ENCODE data around the gene XXYLT1. TPM values are rescaled to one million over a fixed set of nuclear protein-coding genes. Genes with fewer than 3 reads are reported as not detected.

The XXYLT1 gene
- total RNA-seq, 1 donor from 2014 or later: 7.6 TPM

DNA sequence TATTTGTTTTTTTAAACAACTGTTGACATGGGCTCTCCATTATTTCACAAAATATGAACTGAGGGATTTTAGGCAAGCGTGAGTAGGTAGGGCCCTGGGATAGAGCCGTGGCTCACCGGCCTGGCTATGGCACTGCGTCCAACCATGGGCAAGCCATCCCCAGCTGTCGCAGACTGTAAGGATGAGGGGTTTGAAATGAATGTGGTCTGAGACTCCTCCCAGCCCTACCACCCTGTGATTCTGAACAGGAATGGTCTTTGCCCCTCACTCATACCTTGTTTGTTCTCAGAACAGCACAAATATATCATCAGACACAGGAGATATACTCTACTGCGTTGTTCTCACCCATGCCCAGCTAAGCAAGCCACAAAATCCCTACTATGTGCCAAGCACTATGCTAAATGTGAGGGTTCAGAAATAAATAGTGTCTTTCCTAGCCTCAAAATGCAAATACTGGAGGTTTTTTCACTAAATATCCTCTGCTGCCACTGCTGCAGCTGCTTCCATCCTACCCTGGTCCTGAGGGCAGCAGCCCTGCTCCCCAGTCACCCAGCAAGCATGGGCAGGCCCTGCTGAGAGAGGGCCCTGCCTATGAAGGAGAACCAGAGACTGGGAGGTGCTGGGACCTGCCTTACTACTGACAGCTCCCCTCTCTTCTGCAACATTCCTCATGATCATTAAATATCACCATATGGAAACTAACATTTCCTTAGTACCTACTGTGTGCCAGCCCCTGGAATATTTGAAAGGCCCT is 102.8 kb downstream of the XXYLT1 start:
- intact Hi-C loops (cut with micrococcal nuclease): no loop called here
- no peaks in the 10 kb centered on the region for H3K36me3 Mint-ChIP-seq (ENCODE audit: low read depth)
- H3K9me3 Mint-ChIP-seq: no peaks in the 10 kb centered on the region
- no peak for DNase-seq
- ChIA-PET POLR2A (no interaction called here), CTCF (no interaction called here)
- TF ChIP-seq, protein P1, sequence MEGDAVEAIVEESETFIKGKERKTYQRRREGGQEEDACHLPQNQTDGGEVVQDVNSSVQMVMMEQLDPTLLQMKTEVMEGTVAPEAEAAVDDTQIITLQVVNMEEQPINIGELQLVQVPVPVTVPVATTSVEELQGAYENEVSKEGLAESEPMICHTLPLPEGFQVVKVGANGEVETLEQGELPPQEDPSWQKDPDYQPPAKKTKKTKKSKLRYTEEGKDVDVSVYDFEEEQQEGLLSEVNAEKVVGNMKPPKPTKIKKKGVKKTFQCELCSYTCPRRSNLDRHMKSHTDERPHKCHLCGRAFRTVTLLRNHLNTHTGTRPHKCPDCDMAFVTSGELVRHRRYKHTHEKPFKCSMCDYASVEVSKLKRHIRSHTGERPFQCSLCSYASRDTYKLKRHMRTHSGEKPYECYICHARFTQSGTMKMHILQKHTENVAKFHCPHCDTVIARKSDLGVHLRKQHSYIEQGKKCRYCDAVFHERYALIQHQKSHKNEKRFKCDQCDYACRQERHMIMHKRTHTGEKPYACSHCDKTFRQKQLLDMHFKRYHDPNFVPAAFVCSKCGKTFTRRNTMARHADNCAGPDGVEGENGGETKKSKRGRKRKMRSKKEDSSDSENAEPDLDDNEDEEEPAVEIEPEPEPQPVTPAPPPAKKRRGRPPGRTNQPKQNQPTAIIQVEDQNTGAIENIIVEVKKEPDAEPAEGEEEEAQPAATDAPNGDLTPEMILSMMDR (IDR thresholded peaks at IDR 0.05): no peak
- peaks cover 17% of the 10 kb centered on the region for H3K4me1 Mint-ChIP-seq
- ATAC-seq (ENCODE audit: low read depth): no peak
- H3K27me3 Mint-ChIP-seq: peaks cover 2% of the 10 kb centered on the region
- H3K4me3 Mint-ChIP-seq: no peak overlapping the region
- no peak overlapping the region for H3K27ac Mint-ChIP-seq

DNA sequence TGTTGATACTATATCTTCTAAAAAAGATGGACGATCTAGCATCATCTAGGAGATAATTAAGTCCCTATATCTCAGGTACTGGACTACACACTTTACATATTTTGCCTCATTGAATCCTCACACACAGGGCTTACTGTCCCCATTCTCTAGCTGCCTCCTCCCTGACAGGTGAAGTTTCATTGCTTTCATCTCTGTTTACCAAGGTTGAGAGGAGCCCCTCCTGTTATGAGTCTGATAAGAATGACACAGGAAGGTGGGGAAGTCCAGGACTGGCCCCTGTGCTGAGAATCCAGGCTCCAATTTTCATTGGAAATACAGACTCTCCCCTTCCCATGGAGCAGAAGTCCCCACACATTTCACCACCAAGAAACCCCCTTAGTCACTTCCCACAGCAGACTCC is 105.2 kb downstream of the XXYLT1 start:
- ChIA-PET POLR2A (no interaction called here), CTCF (no interaction called here)
- TF ChIP-seq, protein P1 (IDR thresholded peaks at IDR 0.05): no peak
- H3K27ac Mint-ChIP-seq: no peak overlapping the region
- no peaks in the 10 kb centered on the region for H3K9me3 Mint-ChIP-seq
- no peak overlapping the region for H3K4me3 Mint-ChIP-seq
- H3K27me3 Mint-ChIP-seq: no peaks in the 10 kb centered on the region
- intact Hi-C loops (cut with micrococcal nuclease): no loop called here
- no peaks in the 10 kb centered on the region for H3K36me3 Mint-ChIP-seq (ENCODE audit: low read depth)
- DNase-seq (no peak), ATAC-seq (ENCODE audit: low read depth) (no peak)
- peaks cover 26% of the 10 kb centered on the region for H3K4me1 Mint-ChIP-seq

DNA sequence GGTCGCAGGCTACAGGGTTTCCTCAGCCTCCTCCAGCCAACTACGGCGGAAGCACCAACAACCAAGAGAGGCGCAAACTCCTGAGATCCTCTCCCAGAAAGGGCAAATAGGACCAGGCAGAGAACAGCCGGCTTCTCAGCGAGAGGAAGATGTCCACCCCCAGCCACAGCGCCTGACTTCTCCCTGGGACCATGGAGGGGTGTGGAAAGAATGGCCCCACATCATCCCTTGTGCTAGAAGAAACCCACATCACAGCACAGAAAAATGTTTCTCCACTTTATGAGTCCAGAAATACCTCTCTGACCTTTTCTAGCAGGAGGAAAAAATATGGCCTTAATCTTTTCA is 105.7 kb downstream of the XXYLT1 start:
- intact Hi-C loops (cut with micrococcal nuclease): no loop called here
- ChIA-PET CTCF (no interaction called here), POLR2A (no interaction called here)
- Mint-ChIP-seq H3K27me3 (no peaks in the 10 kb centered on the region), H3K27ac (no peak overlapping the region), H3K4me3 (no peak overlapping the region), H3K36me3 (ENCODE audit: low read depth) (no peaks in the 10 kb centered on the region), H3K9me3 (no peaks in the 10 kb centered on the region), H3K4me1 (peaks cover 32% of the 10 kb centered on the region)
- DNase-seq (no peak), ATAC-seq (ENCODE audit: low read depth) (no peak)
- TF ChIP-seq, protein P1 (IDR thresholded peaks at IDR 0.05): no peak

DNA sequence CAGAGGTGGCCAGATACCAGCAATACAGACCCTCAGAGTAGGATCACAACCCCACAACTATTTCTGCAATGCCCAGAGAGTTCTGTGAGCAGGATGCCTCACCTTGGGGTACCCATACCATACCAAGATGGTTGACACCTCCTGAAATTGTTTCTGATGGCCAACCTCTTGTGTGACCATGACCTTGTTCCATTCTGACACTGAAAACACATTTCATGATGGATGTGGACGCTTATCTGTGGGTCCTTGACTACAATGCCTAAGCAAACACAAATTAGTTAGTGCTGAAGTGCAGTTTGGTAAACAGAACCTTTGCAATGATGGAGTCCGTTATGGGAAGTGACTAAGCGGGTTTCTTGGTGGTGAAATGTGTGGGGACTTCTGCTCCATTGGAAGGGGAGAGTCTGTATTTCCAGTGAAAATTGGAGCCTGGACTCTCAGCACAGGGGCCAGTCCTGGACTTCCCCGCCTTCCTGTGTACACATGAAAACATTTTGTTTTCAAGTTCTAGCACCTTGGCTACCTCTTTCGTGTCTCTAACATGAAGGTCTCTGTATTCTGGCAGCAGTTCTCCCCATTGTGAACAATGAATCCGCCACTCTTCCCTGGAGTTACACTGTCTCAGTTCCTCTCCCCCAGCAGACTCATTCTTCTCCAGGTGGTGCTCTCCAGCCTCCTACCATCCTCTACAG is 106.2 kb downstream of the XXYLT1 start:
- H3K36me3 Mint-ChIP-seq (ENCODE audit: low read depth): no peaks in the 10 kb centered on the region
- H3K4me1 Mint-ChIP-seq: peaks cover 37% of the 10 kb centered on the region
- ChIA-PET CTCF (no interaction called here), POLR2A (no interaction called here)
- DNase-seq: no peak
- no peak for ATAC-seq (ENCODE audit: low read depth)
- H3K9me3 Mint-ChIP-seq: no peaks in the 10 kb centered on the region
- intact Hi-C loops (cut with micrococcal nuclease): no loop called here
- no peaks in the 10 kb centered on the region for H3K27me3 Mint-ChIP-seq
- TF ChIP-seq, protein P1 (IDR thresholded peaks at IDR 0.05): no peak
- H3K27ac Mint-ChIP-seq: no peak overlapping the region
- no peak overlapping the region for H3K4me3 Mint-ChIP-seq

DNA sequence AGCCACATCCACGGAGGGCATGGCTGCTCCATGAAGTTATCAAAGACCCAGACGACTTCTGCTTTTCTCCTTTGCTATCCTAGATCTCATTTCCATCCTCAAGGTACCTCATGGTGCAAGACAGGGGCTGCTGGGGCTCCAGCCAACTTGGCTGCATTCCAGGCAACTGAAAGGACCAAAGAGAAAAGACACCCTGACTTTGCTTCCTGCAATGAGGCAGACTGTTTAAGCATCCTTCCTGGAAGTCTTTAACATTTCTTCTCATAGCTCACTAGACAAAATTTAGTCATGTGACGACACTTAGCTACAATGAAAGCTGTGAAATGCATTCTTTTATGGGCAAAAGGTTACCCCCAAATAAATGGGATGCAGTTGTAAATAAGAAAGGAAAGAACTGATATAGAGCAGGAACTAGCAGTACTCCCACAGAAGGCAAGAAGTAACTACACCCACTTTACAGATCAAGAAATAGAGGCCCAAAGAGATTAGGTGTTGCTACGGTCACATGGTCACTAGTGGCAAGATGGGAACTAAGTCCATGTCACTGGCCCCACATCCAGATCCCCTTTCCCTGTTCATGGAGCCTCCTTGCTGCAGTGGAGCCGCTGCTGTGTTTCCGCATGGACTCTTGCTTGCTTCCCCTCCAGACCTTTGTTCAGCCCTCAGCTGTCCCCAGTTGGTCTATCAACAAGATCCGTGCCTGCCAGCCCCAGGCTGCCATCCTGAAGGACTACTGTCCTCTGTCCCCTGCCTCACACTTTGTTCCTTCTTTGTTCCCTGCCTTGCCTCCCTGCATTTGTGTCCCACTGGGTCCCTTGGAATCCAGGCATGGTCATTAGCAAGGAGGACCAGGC is 107.0 kb downstream of the XXYLT1 start:
- no peaks in the 10 kb centered on the region for H3K36me3 Mint-ChIP-seq (ENCODE audit: low read depth)
- H3K27ac Mint-ChIP-seq: no peak overlapping the region
- peaks cover 45% of the 10 kb centered on the region for H3K4me1 Mint-ChIP-seq
- H3K27me3 Mint-ChIP-seq: no peaks in the 10 kb centered on the region
- no peaks in the 10 kb centered on the region for H3K9me3 Mint-ChIP-seq
- H3K4me3 Mint-ChIP-seq: no peak overlapping the region
- ATAC-seq (ENCODE audit: low read depth) (no peak), DNase-seq (no peak)
- intact Hi-C loops (cut with micrococcal nuclease): no loop called here
- CTCF ChIA-PET: no interaction called here
- POLR2A ChIA-PET: no interaction called here
- TF ChIP-seq, protein P1 (IDR thresholded peaks at IDR 0.05): no peak

Data from activated B cell treated with CpG ODN at 0.5 μM for 24 hours (primary cell).